ENCODE data around the gene SOSTDC1.

- TF ChIP-seq CTCF (IDR thresholded peaks at IDR 0.05; ENCODE audit: low read depth, low read length) (no peak), POLR2A (IDR thresholded peaks at IDR 0.05; ENCODE audit: extremely low read depth, insufficient read length) (no peak)
Measured at GRCh38 chr7:16436306-16436705, 29.2 kb downstream of the SOSTDC1 start.

Data from NB4 (cell line).